Thoracic aorta (tissue), 2 donors: ENCODE measurements around the gene KRTAP19-2. TPM values are rescaled to one million over a fixed set of nuclear protein-coding genes. Genes with fewer than 3 reads are reported as not detected.
"Not testable (repeated sequence)": the region's sequence is repeated elsewhere in the genome, so short reads cannot be mapped to it uniquely, and the experiment has no call there.

Experiments
- ATAC-seq: fragments of 150-250 bp; one replicate; pipeline ENCODE4 v1.8.0; 2017; ENCODE audit warnings: low read depth; ENCODE audit not compliant: insufficient number of reproducible peaks, low FRiP score
- DNase-seq: peaks from one replicate; pipeline ENCODE4 v3.0.0-alpha.2; 2020; ENCODE audit warnings: low spot score
- H3K27ac ChIP-seq, 2 donors: fragments of 200-600 bp; sonication (generic); 1 replicate in 1 of 2; 2 replicates in 1 of 2; pipeline ENCODE4 v1.5.1; 2016; ENCODE audit warnings: mild to moderate bottlenecking in 2 of 2, moderate library complexity in 2 of 2
- H3K27me3 ChIP-seq: fragments of 200-600 bp; sonication (generic); replicated peaks from 2 replicates; pipeline ENCODE4 v1.6.0; 2016; ENCODE audit warnings: mild to moderate bottlenecking; ENCODE audit not compliant: insufficient read depth
- H3K36me3 ChIP-seq: fragments of 200-600 bp; sonication (generic); one replicate; pipeline ENCODE4 v1.5.1; 2016
- H3K4me1 ChIP-seq, 2 donors: fragments of 200-600 bp; sonication (generic); 1 replicate in 1 of 2; 2 replicates in 1 of 2; pipeline versions ENCODE4 v1.5.1 to v1.6.0; 2016; ENCODE audit warnings: low read depth in 2 of 2, mild to moderate bottlenecking in 1 of 2; ENCODE audit not compliant: control insufficient read depth in 1 of 2
- H3K4me3 ChIP-seq: fragments of 200-600 bp; sonication (generic); 2 replicates; pipeline ENCODE4 v1.5.1; 2016; ENCODE audit warnings: mild to moderate bottlenecking
- H3K9me3 ChIP-seq: fragments of 200-600 bp; sonication (generic); 2 replicates; pipeline ENCODE4 v1.5.1; 2016
- CTCF ChIP-seq: fragments of 200-600 bp; sonication (generic); IDR thresholded peaks from one replicate; pipeline ENCODE4 v1.5.1; 2019; ENCODE audit warnings: antibody characterized with exemption
- total RNA-seq, 2 donors: library from RNA; depleted of rRNA; stranded (reverse); fragments of >200 nt; gene quantifications; one replicate each; pipeline versions ENCODE4 v1.1.0 to v1.2.3, GENCODE V29; 2016

KRTAP19-2 gene
- total RNA-seq, result not detected

- no peak within 1 kb of the TSS for H3K4me3 ChIP-seq
- ATAC-seq (no peak), DNase-seq (no peak)
- no peaks in the 10 kb centered on the region for H3K4me1 ChIP-seq
- no peaks in the 10 kb centered on the region for H3K36me3 ChIP-seq
- no peaks in the 10 kb centered on the region for H3K27me3 ChIP-seq
- H3K27ac ChIP-seq, result no peak within 1 kb of the TSS
- H3K9me3 ChIP-seq, result no peaks in the 10 kb centered on the region
- TF ChIP-seq CTCF, result no peak
Observed at GRCh38 chr21:30487336-30487735, at the start of gene KRTAP19-2. KRTAP19-2 (minus strand) TSS chr21:30487436; CDS start chr21:30487348, 88 bp downstream.

GRCh38 chr21:30518876-30519275, 31.6 kb upstream of the KRTAP19-2 start:
- no peak overlapping the region for H3K27ac ChIP-seq
- no peak for TF ChIP-seq CTCF
- no peak for ATAC-seq
- H3K36me3 ChIP-seq, result no peaks in the 10 kb centered on the region
- no peaks in the 10 kb centered on the region for H3K4me1 ChIP-seq
- H3K4me3 ChIP-seq, result no peak overlapping the region
- no peaks in the 10 kb centered on the region for H3K9me3 ChIP-seq
- no peaks in the 10 kb centered on the region for H3K27me3 ChIP-seq
- DNase-seq, result no peak

- Histone ChIP-seq H3K36me3 (no peaks in the 10 kb centered on the region), H3K9me3 (no peaks in the 10 kb centered on the region), H3K4me3 (no peak overlapping the region), H3K27ac (no peak overlapping the region), H3K27me3 (no peaks in the 10 kb centered on the region), H3K4me1 (no peaks in the 10 kb centered on the region)
- DNase-seq (no peak), ATAC-seq (no peak)
- no peak for TF ChIP-seq CTCF
Observed at GRCh38 chr21:30515681-30516080, 28.4 kb upstream of the KRTAP19-2 start.

GRCh38 chr21:30505621-30506205, 18.5 kb upstream of the KRTAP19-2 start:
- not testable (repeated sequence) for H3K36me3 ChIP-seq, H3K27ac ChIP-seq, H3K27me3 ChIP-seq, ATAC-seq, H3K4me1 ChIP-seq, H3K4me3 ChIP-seq, H3K9me3 ChIP-seq, DNase-seq

- H3K4me3 ChIP-seq, result no peak within 1 kb of the TSS
- ATAC-seq, result no peak
- no peak for DNase-seq
- H3K27ac ChIP-seq, result no peak within 1 kb of the TSS
- no peaks in the 10 kb centered on the region for H3K36me3 ChIP-seq
- no peaks in the 10 kb centered on the region for H3K27me3 ChIP-seq
- no peaks in the 10 kb centered on the region for H3K4me1 ChIP-seq
- no peak for TF ChIP-seq CTCF
- H3K9me3 ChIP-seq, result no peaks in the 10 kb centered on the region
Observed at GRCh38 chr21:30502041-30502440, 14.8 kb upstream of the KRTAP19-2 start, which contains the start of gene KRTAP19-5. KRTAP19-5 (minus strand) TSS chr21:30502141; CDS start chr21:30502090, 51 bp downstream.

- H3K27ac ChIP-seq, result no peak within 1 kb of the TSS
- no peaks in the 10 kb centered on the region for H3K9me3 ChIP-seq
- TF ChIP-seq CTCF, result no peak
- no peak within 1 kb of the TSS for H3K4me3 ChIP-seq
- no peak for ATAC-seq
- DNase-seq, result no peak
- H3K36me3 ChIP-seq, result no peaks in the 10 kb centered on the region
- no peaks in the 10 kb centered on the region for H3K27me3 ChIP-seq
- H3K4me1 ChIP-seq, result no peaks in the 10 kb centered on the region
Observed at GRCh38 chr21:30497065-30497464, 9.8 kb upstream of the KRTAP19-2 start, which contains the start of gene KRTAP19-4. KRTAP19-4 (minus strand) TSS chr21:30497165; CDS start chr21:30497110, 55 bp downstream.
